GM04504 (cell line): ENCODE results near the gene UMPS.
"Not testable (repeated sequence)": the region's sequence is repeated elsewhere in the genome, so short reads cannot be mapped to it uniquely, and the experiment has no call there.

Source experiments
- DNase-seq: peaks from one replicate; pipeline ENCODE4 v3.0.0-alpha.2; 2012; ENCODE audit warnings: low read depth

The UMPS gene

DNA sequence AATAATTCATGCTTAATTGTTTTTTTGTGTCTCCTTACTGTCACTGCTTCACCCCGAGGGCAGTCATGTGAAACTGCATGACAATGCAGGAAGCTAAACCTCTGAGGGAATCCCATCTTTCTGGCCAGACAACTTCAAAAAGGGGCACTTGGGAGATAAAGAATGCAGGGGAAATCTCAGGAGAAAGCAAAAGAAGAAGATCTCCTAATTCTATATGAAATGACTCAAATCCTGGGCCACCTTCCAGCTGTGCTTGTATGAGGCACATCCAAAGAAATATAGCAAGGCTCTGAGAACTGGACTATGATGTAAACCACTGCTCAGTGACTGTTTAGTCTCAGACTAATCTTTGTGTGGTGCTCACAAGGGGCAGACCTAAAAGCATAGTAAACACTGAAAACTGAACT, 22.6 kb upstream of the UMPS start:
- peak; percentile 74 for DNase-seq

GRCh38 chr3:124714223-124714853, 15.9 kb upstream of the UMPS start:
- no peak for DNase-seq

GRCh38 chr3:124722589-124722988, 7.7 kb upstream of the UMPS start:
- no peak for DNase-seq

DNA sequence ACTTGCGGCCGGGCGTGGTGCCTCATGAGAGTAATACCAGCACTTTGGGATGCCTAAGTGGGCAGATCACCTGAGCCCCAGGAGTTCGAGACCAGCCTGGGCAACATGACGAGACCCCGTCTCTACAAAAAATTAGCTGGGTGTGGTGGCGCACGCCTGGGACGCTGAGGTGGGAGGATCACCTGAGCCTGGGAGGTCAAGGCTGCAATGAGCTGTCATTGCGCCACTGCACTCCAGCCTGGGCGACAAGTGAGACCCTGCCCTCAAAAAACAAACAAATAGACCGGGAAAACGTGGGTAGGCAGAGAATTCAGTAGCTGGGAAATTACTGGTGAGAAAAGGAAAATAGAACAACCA, 667 bp downstream of the UMPS start:
- DNase-seq = no peak

GRCh38 chr3:124731760-124732159, 1.5 kb downstream of the UMPS start:
- DNase-seq = no peak

GRCh38 chr3:124741027-124741426, 10.8 kb downstream of the UMPS start:
- no peak for DNase-seq

DNA sequence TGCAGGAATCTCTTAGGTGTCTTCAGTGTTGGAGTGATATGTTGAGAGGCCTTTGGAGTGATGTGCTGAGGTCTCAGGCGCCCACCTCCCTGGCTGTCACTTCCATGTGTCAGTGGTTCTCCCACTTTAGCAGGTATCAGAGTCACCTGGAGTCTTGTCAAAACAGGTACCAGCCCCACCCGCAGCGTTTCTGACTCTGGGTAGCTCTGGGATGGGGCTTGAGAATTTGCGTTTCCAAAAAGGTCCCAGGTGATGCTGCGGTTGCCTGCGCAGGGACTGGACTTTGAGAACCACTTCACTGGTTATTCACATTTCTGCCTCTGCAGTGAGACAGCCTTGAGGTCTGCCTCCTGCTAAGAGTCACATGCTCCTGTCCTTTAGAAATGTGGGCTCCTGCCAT, 15.5 kb downstream of the UMPS start:
- DNase-seq = no peak

DNA sequence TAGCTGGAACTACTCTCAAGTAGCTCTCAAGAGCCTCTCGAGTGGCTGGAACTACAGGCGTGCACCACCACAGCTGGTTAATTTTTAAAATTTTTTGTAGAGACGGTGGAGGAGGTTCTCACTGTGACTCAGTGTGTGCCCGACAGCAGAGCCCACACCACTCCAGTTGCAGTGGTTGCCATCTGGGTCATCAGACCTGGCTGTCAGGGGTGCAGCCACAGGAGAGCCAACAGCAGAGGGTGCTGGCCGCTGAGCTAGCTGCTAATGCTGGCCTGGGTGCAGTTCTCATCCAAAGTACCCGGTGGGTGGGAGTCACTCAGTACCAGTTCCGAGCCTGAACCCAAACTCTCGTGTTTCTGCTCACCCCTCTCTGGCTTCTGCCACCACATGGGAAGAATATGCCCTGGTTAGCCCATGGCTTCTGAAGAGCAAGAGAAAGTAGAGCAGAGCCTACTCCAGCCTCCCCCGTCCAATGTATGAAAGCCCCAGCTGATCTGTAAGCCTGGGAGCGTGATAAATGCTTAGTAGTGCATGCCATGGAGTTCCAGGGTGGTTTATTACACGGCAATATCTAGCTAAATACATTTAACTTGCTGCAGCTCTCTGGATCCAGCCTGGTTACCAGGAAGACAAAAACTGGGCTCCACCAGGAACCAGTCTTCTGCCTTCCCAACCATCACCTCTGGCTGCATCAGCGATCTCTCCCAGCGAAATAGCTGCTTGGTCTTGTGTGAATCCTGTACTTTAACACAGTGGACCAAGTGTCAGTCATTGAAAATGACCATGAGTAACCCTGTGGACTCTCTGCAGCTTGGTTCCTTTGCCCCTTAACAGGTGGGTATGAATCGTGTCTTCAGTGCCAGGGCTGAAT, 17.1 kb downstream of the UMPS start:
- DNase-seq = no peak

- DNase-seq = no peak
These were observed 18.4 kb downstream of the UMPS start for GRCh38 chr3:124748560-124749198.

DNA sequence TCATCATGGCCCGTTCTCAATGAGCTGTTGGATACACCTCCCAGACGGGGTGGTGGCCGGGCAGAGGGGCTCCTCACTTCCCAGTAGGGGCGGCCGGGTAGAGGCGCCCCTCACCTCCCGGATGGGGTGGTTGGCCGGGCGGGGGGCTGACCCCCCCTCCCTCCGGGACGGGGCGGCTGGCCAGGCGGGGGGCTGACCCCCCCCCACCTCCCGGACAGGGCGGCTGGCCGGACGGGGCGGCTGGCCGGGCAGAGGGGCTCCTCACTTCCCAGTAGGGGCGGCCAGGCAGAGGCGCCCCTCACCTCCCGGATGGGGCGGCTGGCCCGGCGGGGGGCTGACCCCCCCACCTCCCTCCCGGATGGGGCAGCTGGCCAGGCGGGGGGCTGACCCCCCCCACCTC, 19.6 kb downstream of the UMPS start:
- DNase-seq = not testable (repeated sequence)

- DNase-seq = no peak
These were observed 21.2 kb downstream of the UMPS start for GRCh38 chr3:124751501-124751900.

DNA sequence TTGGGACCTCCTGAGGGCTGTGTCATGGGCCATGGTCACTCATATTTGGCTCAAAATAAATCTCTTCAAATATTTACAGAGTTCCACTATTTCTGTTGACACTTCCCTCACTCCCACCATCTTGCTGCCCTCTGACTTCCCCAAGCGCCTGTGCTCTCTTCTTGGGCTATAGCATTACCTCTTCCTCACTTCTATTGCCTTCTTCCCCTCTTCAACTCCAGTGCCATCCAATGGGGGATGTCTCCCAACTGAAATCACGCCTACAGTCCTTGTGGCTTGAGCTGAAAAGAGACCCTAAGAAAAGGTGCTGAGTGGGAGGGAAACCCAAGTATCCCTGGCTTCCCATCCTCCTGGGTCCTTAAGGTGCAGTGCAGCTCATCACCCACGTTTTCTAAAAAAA, 21.8 kb downstream of the UMPS start:
- no peak for DNase-seq

- not testable (repeated sequence) for DNase-seq
These were observed 27.7 kb downstream of the UMPS start for GRCh38 chr3:124757926-124758325.

DNA sequence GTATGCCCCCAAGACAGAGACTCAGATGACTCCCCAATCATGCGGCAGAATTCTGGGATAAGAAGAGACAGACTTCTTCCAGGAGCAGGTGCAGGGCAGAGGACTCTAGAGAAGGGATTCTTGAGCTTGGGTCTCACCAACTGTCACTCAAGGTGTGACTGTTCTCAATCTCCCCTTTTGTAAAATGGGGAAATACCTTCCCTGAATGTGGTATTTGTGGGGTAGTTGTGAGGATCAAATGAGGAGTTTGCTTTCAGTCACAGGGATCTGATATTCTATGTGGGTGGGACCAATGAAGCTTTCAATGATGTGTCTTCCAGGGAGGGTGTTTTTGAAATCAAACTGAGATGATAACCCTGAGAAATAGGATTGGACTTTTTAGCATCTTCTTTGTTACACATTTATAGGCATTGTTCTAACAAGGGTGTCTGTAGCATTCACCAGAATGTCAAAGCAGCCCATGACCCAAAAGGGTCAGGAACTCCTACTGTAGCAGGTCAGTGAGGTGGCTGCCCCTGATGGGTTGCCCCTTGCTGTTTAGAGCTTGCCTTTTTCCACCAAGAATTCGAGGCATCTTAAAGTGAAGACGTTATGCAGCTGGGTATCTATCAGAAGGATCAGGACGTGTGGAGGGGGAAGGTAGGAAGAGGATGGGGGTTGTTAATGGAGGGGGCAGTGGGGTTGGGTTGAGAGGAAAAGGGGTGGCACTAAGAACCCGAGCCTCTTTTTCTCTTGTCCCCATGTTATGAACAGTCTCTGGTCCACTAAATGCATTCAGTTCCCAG, 28.8 kb downstream of the UMPS start:
- DNase-seq = no peak

DNA sequence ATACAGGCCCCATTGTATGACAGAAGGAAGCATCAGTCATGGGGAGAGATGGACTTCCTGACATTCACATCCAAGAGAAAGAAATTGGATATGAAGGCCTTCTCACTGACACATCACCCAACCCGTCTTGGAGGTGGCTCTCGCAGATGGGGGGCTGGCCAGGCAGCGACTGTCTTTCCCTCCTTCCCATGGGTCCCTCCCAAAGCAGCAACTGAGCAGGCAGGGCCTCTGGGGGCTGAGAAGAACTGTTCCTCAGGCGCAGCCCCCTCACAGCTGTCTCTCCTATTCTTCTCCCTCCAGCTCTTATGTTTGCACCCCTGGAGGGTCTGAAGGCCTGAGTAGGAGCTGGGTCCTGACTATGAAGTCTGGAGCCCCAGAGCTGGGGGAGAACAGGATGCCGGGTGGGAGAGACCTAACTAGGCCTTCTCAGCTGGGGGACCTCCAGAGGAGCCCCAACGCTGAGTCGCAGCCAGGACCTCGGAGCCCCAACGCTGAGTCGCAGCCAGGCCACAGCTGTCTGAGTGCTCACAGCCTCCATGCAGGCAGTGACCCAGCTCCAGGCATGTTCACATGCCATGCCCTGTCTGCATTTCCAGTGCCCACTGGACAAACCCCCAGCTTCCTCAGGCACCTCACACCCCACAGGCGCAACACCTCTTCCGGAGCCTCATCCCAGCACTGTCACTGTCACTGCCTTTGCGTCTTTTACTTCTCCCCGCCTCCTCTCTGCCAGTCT, 29.6 kb downstream of the UMPS start:
- no peak for DNase-seq

DNA sequence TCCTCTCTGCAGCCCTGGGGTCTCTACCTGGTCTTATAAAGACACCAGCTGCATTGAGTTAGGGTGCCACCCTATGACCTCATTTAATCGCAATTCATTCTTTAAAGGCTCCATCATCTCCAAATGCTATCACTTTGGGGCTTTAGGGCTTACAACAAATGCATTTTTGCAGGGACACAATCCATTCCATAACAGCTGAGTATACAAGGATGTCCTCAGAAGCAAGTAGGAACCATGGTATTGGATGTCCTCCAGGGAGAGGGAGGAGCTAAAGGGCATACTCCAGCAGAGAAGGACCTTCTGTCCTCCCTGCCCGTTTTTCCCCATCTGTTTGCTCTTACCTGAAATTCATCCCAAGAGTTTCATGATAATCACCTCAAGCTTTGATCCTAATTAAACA, 30.3 kb downstream of the UMPS start:
- DNase-seq = peak; percentile 52

GRCh38 chr3:124761250-124761796, 31.1 kb downstream of the UMPS start:
- DNase-seq = peak; percentile 69

DNA sequence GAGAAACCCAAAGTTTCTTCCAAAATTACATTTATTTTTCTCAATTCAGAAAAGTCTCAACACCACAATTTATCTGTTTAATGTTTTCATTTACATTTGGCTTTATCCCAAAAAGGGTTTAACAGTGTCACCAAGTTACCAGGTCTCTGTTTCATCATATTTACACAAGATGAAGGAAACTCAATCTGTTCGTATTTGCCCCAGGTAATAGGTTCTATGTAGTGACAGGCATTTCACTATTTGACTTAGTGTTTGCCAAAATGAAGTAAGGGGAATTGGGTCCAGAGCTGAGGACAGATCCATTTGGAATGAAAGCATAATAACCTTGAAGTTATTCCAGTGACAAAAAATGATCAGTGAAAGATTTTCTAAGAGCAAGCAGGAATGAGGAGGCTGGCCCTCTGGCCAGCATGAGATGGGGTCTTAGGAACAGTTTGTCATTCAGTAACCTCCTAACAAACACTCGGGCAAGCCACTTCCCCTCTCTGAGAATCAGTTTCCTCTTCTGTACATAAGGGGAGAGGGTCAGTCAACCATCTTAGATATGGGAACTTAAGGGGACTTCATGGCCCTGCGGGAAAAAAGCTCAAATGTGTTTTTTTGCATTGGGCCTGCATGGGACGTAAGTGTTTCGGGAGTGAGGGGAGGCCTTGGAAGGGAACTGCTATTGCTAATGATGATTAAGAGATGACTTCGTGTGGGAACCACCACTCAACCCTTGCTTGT, 31.8 kb downstream of the UMPS start:
- DNase-seq = no peak

GRCh38 chr3:124762661-124763011, 32.4 kb downstream of the UMPS start:
- DNase-seq = no peak

DNA sequence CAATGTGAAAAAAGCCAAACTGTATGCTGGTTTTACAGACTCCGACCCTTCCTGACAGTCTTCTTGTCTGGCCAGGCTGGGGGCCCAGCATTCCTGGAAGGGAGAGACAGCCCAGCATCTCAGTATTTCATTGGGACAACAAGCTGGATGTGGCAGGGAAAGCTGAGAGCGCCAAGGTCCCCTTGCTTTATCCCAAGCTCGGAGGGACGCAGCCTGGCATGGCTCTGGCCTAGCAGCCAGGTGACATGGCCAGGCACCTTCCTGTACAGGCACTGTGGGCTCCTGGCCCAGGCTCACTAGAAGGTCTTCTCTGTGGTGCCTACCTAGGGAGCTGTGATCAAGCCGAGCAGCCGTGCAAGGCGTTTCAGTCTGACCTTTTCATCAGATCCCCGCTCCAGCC, 33.0 kb downstream of the UMPS start:
- no peak for DNase-seq
